GM19023 (cell line): ENCODE results near the gene HOXD1.

Experiments used
- ATAC-seq: cut with Tn5 transposase; IDR thresholded peaks from one replicate; pipeline ENCODE4 v1.9.1; 2021; ENCODE audit warnings: mild to moderate bottlenecking, moderate library complexity; ENCODE audit not compliant: unreplicated experiment

Gene HOXD1

DNA sequence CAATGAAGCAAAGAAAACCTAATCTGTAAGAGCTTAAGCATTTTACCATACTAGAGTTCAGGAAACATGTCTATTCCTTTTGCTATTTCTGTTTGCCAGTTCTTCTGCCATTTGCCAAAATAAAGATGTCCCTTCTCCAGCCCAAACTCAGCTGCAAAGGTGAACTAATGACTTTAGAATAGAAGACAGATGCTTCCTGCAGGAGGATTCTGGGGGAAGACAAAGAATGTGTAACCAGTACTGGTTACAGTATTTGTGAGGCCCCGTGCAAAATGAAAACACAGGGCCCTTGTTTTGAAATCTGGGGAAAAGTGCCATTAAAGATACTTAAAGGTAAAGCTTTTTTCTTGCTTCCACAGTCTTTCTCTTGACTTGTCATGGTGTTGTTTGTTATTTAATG, 46.5 kb downstream of the HOXD1 start:
- ATAC-seq: no peak

DNA sequence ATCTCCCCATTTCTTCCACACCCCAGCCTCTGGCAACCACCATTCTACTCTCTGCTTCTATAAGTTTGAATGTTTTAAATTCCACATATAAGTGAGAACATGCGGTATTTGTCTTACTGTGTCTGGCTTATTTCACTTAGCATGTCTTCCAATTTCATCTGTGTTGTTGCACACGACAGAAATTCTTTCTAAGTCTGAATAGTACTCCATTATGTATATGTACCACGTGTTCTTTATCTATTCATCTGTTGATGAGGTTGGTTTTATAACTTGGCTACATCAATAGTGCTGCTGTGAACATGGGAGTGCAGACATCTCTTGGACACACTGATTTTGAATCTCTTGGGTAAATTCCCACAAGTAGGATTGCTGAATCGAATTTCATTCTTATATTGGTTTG, 49.0 kb downstream of the HOXD1 start:
- ATAC-seq: no peak

DNA sequence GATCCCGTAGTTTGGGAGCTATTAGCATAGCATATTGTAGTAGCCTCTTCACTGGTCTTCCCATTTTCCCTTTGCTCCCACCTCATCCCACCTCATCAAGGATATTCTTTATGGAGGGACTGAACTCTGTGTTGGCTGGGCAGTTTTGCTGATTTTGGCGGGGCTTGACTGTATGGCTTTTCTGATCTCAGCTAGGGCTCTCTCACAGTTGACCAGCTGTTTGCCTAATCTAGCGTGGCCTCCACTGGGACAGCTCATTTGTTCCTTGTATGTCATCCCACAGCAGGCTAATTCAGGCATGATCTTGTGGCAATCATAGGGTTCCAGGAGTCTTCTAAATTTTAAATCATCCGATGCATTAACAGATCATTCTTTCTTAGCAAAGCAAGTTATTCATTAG, 50.6 kb downstream of the HOXD1 start:
- no peak for ATAC-seq

DNA sequence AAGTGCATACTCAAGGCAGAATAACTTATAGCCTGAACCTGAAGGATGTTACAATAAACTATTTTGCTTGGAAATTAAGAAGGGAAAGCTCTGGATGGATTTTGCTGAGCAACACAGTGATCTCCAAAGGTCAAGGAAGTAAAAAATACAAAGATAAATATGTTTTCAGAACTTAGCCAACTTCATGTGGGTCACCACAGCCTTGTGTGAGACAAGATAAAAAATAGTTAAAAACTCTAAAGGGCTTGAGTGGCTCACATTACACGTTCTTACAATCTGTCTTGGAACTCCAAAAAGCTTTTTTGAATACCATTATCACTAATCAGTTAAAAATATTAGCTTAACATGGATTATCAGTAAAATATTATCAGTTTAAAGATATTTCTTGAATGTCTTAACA, 51.8 kb downstream of the HOXD1 start:
- ATAC-seq: no peak
